Endodermal cell (in vitro differentiated cells): ENCODE measurements around the gene KCNJ14. TPM values are rescaled to one million over a fixed set of nuclear protein-coding genes. Genes with fewer than 3 reads are reported as not detected.

Experiments
- DNase-seq: peaks from one replicate; pipeline ENCODE4 v3.0.0-alpha.2; 2017
- H3K27ac ChIP-seq: 2 replicates; pipeline ENCODE4 v1.5.1; 2013; ENCODE audit warnings: mild to moderate bottlenecking, low read depth, low read length, moderate library complexity
- H3K27me3 ChIP-seq: 2 replicates; pipeline ENCODE4 v1.6.1; 2013; ENCODE audit warnings: mild to moderate bottlenecking, low read length, moderate library complexity; ENCODE audit not compliant: insufficient read depth, control insufficient read depth, poor library complexity, severe bottlenecking
- H3K36me3 ChIP-seq: 2 replicates; pipeline ENCODE4 v1.7.0; 2013; ENCODE audit warnings: mild to moderate bottlenecking, low read length, moderate library complexity; ENCODE audit not compliant: control insufficient read depth, insufficient read depth
- H3K4me1 ChIP-seq: one replicate; pipeline ENCODE4 v1.7.0; 2013; ENCODE audit warnings: low read length; ENCODE audit not compliant: control insufficient read depth, insufficient read depth
- H3K4me3 ChIP-seq: 2 replicates; pipeline ENCODE4 v1.5.1; 2013; ENCODE audit warnings: mild to moderate bottlenecking, low read length, moderate library complexity
- H3K9ac ChIP-seq: 2 replicates; pipeline ENCODE4 v1.6.1; 2013; ENCODE audit warnings: mild to moderate bottlenecking, low read length, moderate library complexity; ENCODE audit not compliant: poor library complexity, severe bottlenecking; ENCODE audit errors: extremely low read depth
- H3K9me3 ChIP-seq: 2 replicates; pipeline ENCODE4 v1.6.1; 2013; ENCODE audit warnings: mild to moderate bottlenecking, low read length, moderate library complexity; ENCODE audit not compliant: control insufficient read depth
- H3K27ac Mint-ChIP-seq: 2 replicates; pipeline ENCODE4 v1.8.0; 2020; ENCODE audit warnings: mixed read lengths
- H3K27me3 Mint-ChIP-seq: 2 replicates; pipeline ENCODE4 v1.8.0; 2021; ENCODE audit warnings: mild to moderate bottlenecking, mixed read lengths; ENCODE audit not compliant: insufficient read depth
- H3K36me3 Mint-ChIP-seq: 2 replicates; pipeline ENCODE4 v1.8.0; 2020; ENCODE audit warnings: low read depth, mixed read lengths
- H3K4me1 Mint-ChIP-seq: 2 replicates; pipeline ENCODE4 v1.8.0; 2020; ENCODE audit warnings: mixed read lengths
- H3K4me3 Mint-ChIP-seq: 2 replicates; pipeline ENCODE4 v1.8.0; 2020; ENCODE audit warnings: mild to moderate bottlenecking, moderate library complexity, mixed read lengths
- H3K9me3 Mint-ChIP-seq: 2 replicates; pipeline ENCODE4 v1.8.0; 2020; ENCODE audit warnings: mild to moderate bottlenecking, mixed read lengths
- CTCF ChIP-seq: fragments of 200-600 bp; sonication (generic); conservative IDR thresholded peaks from 2 replicates; pipeline ENCODE4 v1.5.0; 2021; ENCODE audit warnings: antibody characterized with exemption, mild to moderate bottlenecking
- WGBS, 2 experiments: methylation state at CpG; one replicate each; pipeline versions ENCODE4 v1.1.5 to v1.1.7; 2013; ENCODE audit warnings: missing lambda C conversion rate in 2 of 2, mixed read lengths in 1 of 2; ENCODE audit not compliant: insufficient coverage in 1 of 2, insufficient read length in 1 of 2; 5-methylcytosine and 5-hydroxymethylcytosine counted together
- total RNA-seq, 2 donors: library from RNA; stranded (reverse); fragmentation: NEBNext Ultra II Directional in 1 of 2; extraction: Animal tissue kit (Norgen Biotek cat#: 25700) in 1 of 2; gene quantifications; 2 replicates in 1 of 2; 3 replicates in 1 of 2; pipeline ENCODE4 v1.2.1, GENCODE V29; 2021

Gene KCNJ14
- total RNA-seq, 2 donors from 2014 or later: 0.73 to 1.1 TPM

- no peak overlapping the region for H3K27ac Mint-ChIP-seq
- TF ChIP-seq CTCF: no peak
- no peak overlapping the region for H3K9ac ChIP-seq
- H3K4me1 Mint-ChIP-seq: peaks cover 15% of the 10 kb centered on the region
- 68 to 80% methylated on average over 1 to 14 of the region's 14 CpGs for WGBS, 2 experiments
- peak; percentile 99 for DNase-seq
- no peaks in the 10 kb centered on the region for H3K9me3 ChIP-seq
- no peaks in the 10 kb centered on the region for H3K36me3 Mint-ChIP-seq
- H3K27me3 Mint-ChIP-seq: peaks cover 2% of the 10 kb centered on the region
- H3K36me3 ChIP-seq: no peaks in the 10 kb centered on the region
- H3K4me3 Mint-ChIP-seq: peak overlapping the region; percentile 68
- no peaks in the 10 kb centered on the region for H3K9me3 Mint-ChIP-seq
- no peak overlapping the region for H3K27ac ChIP-seq
- no peak overlapping the region for H3K4me3 ChIP-seq
- no peaks in the 10 kb centered on the region for H3K27me3 ChIP-seq
- H3K4me1 ChIP-seq: no peaks in the 10 kb centered on the region
Measured at GRCh38 chr19:48415395-48415794, 40.0 kb upstream of the KCNJ14 start.

GRCh38 chr19:48415806-48416221, 39.6 kb upstream of the KCNJ14 start:
- Histone ChIP-seq H3K27ac (no peak overlapping the region), H3K4me3 (no peak overlapping the region), H3K9me3 (no peaks in the 10 kb centered on the region), H3K27me3 (no peaks in the 10 kb centered on the region), H3K9ac (no peak overlapping the region), H3K4me1 (no peaks in the 10 kb centered on the region), H3K36me3 (no peaks in the 10 kb centered on the region)
- Mint-ChIP-seq H3K9me3 (no peaks in the 10 kb centered on the region), H3K36me3 (no peaks in the 10 kb centered on the region), H3K4me3 (no peak overlapping the region), H3K4me1 (peaks cover 15% of the 10 kb centered on the region), H3K27me3 (no peaks in the 10 kb centered on the region), H3K27ac (no peak overlapping the region)
- no peak for DNase-seq
- 95 to 97% methylated on average over 22 to 30 of the region's 30 CpGs for WGBS, 2 experiments
- no peak for TF ChIP-seq CTCF

- no peak for DNase-seq
- no peaks in the 10 kb centered on the region for H3K27me3 ChIP-seq
- no peak overlapping the region for H3K9ac ChIP-seq
- Mint-ChIP-seq H3K36me3 (no peaks in the 10 kb centered on the region), H3K4me3 (no peak overlapping the region), H3K27me3 (no peaks in the 10 kb centered on the region), H3K9me3 (no peaks in the 10 kb centered on the region), H3K27ac (no peak overlapping the region), H3K4me1 (peaks cover 15% of the 10 kb centered on the region)
- no peaks in the 10 kb centered on the region for H3K36me3 ChIP-seq
- no peaks in the 10 kb centered on the region for H3K9me3 ChIP-seq
- H3K4me3 ChIP-seq: no peak overlapping the region
- TF ChIP-seq CTCF: no peak
- H3K27ac ChIP-seq: no peak overlapping the region
- WGBS, 2 experiments: 81 to 84% methylated on average over 5 to 7 of the region's 7 CpGs
- H3K4me1 ChIP-seq: no peaks in the 10 kb centered on the region
Measured at GRCh38 chr19:48417421-48417820, 38.0 kb upstream of the KCNJ14 start.
